B cell (primary cell): ENCODE measurements around the gene SARNP.
"Not testable (repeated sequence)": the region's sequence is repeated elsewhere in the genome, so short reads cannot be mapped to it uniquely, and the experiment has no call there.

Experiments used
- CTCF ChIP-seq: fragments of 200-600 bp; IDR thresholded peaks from one replicate; pipeline ENCODE4 v1.8.0; 2022; ENCODE audit warnings: antibody characterized with exemption, mild to moderate bottlenecking
- EZH2 ChIP-seq: IDR thresholded peaks from 2 replicates; pipeline ENCODE4 v1.6.1; 2012; ENCODE audit warnings: borderline replicate concordance, low read depth, mild to moderate bottlenecking, moderate library complexity, low read length; ENCODE audit not compliant: insufficient read depth, poor library complexity, severe bottlenecking

GRCh38 chr12:55834400-55834799, 16.9 kb upstream of the SARNP start:
- TF ChIP-seq CTCF, EZH2: not testable (repeated sequence)
